ENCODE measurements around the gene TRIO.

Gene TRIO

GRCh38 chr5:14250748-14251701, 107.9 kb downstream of the TRIO start:
- peak; percentile 23 for DNase-seq

- DNase-seq: no peak
These were observed 108.6 kb downstream of the TRIO start for GRCh38 chr5:14251733-14252132.

- no peak for DNase-seq
These were observed 109.7 kb downstream of the TRIO start for GRCh38 chr5:14252793-14253192.

GRCh38 chr5:14254686-14255085, 111.5 kb downstream of the TRIO start:
- DNase-seq: no peak

GRCh38 chr5:14256026-14256690, 113.0 kb downstream of the TRIO start:
- DNase-seq: no peak

- no peak for DNase-seq
These were observed 113.7 kb downstream of the TRIO start for GRCh38 chr5:14256756-14257393.

GRCh38 chr5:14257995-14258403, 114.9 kb downstream of the TRIO start:
- no peak for DNase-seq

GRCh38 chr5:14258840-14259239, 115.7 kb downstream of the TRIO start:
- no peak for DNase-seq

GRCh38 chr5:14260637-14261036, 117.5 kb downstream of the TRIO start:
- DNase-seq: no peak

- DNase-seq: no peak
These were observed 118.1 kb downstream of the TRIO start for GRCh38 chr5:14261235-14261634.

GRCh38 chr5:14261856-14262611, 118.9 kb downstream of the TRIO start:
- no peak for DNase-seq

- DNase-seq: no peak
These were observed 120.0 kb downstream of the TRIO start for GRCh38 chr5:14263113-14263512.

- no peak for DNase-seq
These were observed 120.6 kb downstream of the TRIO start for GRCh38 chr5:14263699-14264098.

GRCh38 chr5:14264605-14265316, 121.6 kb downstream of the TRIO start:
- DNase-seq: peak; percentile 86

GRCh38 chr5:14265570-14265969, 122.4 kb downstream of the TRIO start:
- no peak for DNase-seq

- DNase-seq: no peak
These were observed 123.0 kb downstream of the TRIO start for GRCh38 chr5:14266171-14266570.

GRCh38 chr5:14266686-14267085, 123.5 kb downstream of the TRIO start:
- DNase-seq: no peak

GRCh38 chr5:14267166-14267838, 124.2 kb downstream of the TRIO start:
- no peak for DNase-seq

GRCh38 chr5:14267991-14268708, 125.0 kb downstream of the TRIO start:
- no peak for DNase-seq

- no peak for DNase-seq
These were observed 125.6 kb downstream of the TRIO start for GRCh38 chr5:14268738-14269137.

GRCh38 chr5:14269395-14269794, 126.3 kb downstream of the TRIO start:
- no peak for DNase-seq

All from MV-4-11 (cell line).